ENCODE data around the gene CHTF8. TPM values are rescaled to one million over a fixed set of nuclear protein-coding genes. Genes with fewer than 3 reads are reported as not detected.
A peak's percentile ranks its signal among the peaks of the same experiment; 100 is the strongest.

Gene CHTF8
- total RNA-seq, 4 donors from 2014 or later = 95.8 to 124 (median 104) TPM

DNA sequence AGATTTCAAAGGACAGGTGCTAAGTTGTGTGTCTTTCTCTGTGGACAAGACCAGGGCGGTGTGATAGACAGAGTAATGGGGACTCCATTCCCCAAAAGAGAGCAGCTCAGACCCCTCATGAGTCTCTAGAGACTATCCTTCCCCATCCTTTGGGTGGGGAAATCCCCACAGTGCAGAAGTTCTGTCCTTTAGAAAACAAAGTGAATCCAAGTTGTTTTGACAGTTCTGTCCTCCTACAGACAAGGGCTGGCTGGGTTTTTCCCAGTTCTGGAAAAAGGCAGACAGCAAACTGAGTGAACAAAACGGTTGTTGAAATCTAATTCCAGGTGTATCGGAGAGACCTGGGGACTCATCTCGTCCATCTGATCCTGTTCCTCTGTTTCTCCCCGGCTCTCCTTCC, 37.9 kb downstream of the CHTF8 start:
- peak overlapping the region; percentile 78 to 87 (median 84) for H3K27ac ChIP-seq
- intact Hi-C loops (cut with DNase I) = no loop called here
- TF ChIP-seq CTCF (IDR thresholded peaks at IDR 0.05) (no peak), POLR2A (IDR thresholded peaks at IDR 0.05) (no peak)
- H3K4me3 ChIP-seq (replicated peaks in 1 of 3) = no peak overlapping the region
- no peaks in the 10 kb centered on the region for H3K36me3 ChIP-seq
- H3K27me3 ChIP-seq = no peaks in the 10 kb centered on the region
- DNase-seq = peak in 1 of 2 donors; percentile 35
- peaks cover 21 to 39% of the 10 kb centered on the region in 2 donors for H3K4me1 ChIP-seq
- H3K9me3 ChIP-seq = no peaks in the 10 kb centered on the region
- 54 to 60% methylated on average over 5 of the region's 5 CpGs for WGBS, 2 donors

- intact Hi-C loops (cut with DNase I) = no loop called here
- 30 to 41% methylated on average over 3 of the region's 3 CpGs for WGBS, 2 donors
- Histone ChIP-seq H3K27me3 (no peaks in the 10 kb centered on the region), H3K4me3 (replicated peaks in 1 of 3) (no peak overlapping the region), H3K36me3 (no peaks in the 10 kb centered on the region), H3K9me3 (no peaks in the 10 kb centered on the region), H3K4me1 (peaks cover 23 to 40% of the 10 kb centered on the region in 2 donors), H3K27ac (peak overlapping the region; percentile 78 to 87 (median 84))
- peak; percentile 69 to 72 for DNase-seq
- TF ChIP-seq CTCF (IDR thresholded peaks at IDR 0.05) (no peak), POLR2A (IDR thresholded peaks at IDR 0.05) (peak in 1 of 2 donors; percentile 22)
Measured at GRCh38 chr16:69093974-69094373, 38.4 kb downstream of the CHTF8 start.

DNA sequence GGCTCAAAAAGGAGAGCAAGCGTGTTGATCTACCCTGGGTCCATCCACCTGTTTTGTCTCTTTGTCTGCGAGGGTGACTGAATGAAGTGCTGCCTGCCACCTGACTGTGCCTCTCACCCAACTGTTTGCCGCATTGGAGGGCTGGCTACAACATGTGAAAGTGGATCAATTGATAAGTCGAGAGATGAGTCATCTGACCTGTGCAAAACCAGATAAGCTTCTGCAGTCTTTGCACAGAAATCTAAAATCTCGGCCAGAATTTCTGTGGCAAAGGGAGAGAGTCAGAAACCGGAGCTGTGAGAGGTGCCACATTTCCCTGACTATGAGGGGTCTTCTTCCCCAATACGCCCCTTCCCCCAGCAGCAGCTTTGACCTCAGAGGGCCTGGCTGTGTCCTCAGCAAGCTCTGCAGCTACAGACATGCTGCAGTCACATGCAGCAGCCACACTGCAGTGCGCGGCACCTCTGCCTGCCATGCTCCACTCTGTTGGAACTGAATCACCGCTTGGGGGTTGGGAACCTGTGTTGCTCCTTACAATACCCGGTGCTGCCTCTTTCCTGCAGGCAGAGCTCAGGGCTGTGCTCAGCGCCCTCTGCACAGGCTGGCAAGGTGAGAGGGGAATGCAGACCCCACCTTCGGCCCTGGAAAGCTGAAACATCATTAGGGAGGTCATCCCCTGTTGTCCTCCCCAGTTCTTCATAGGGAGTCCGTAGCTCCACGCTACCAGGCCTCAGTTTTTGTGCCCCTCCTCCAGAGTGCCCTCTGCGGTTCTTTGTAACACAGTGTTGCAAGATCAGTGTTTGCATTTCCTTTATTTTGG, 43.1 kb downstream of the CHTF8 start:
- no peaks in the 10 kb centered on the region for H3K36me3 ChIP-seq
- no peaks in the 10 kb centered on the region for H3K27me3 ChIP-seq
- 32 to 48% methylated on average over 12 to 16 of the region's 16 CpGs for WGBS, 2 donors
- TF ChIP-seq POLR2A (IDR thresholded peaks at IDR 0.05) = peak in 1 of 2 donors; percentile 23
- peak in 1 of 6 experiments; percentile 16 for TF ChIP-seq CTCF (IDR thresholded peaks at IDR 0.05)
- peak overlapping the region; percentile 62 to 98 (median 83) for H3K27ac ChIP-seq
- intact Hi-C loops (cut with DNase I) = no loop called here
- H3K9me3 ChIP-seq = no peaks in the 10 kb centered on the region
- H3K4me3 ChIP-seq (replicated peaks in 1 of 3) = no peak overlapping the region
- peaks cover 32 to 37% of the 10 kb centered on the region in 2 donors for H3K4me1 ChIP-seq
- peak; percentile 81 to 92 for DNase-seq

DNA sequence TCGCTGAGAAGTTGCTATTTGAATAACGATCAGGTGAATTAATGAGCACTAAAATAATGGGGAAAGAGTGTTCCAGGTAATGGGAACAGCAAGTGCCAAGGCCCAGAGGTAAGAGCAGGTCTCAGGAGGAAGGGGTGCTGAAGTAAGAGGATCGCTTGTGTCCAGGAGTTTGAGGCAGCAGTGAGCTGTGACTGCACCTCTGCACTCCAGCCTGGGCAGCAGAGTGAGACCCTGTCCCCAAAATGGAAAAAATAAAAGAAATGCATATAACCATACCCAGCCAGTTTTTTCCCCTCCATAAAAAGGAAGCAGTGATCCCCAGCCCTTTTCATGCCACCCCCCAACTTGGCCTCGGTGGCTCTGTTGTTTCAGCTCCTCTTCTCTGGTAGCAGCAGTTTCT, 43.7 kb downstream of the CHTF8 start:
- H3K27ac ChIP-seq = peak overlapping the region; percentile 62 to 98 (median 83)
- TF ChIP-seq CTCF (IDR thresholded peaks at IDR 0.05) (no peak), POLR2A (IDR thresholded peaks at IDR 0.05) (no peak)
- no peaks in the 10 kb centered on the region for H3K36me3 ChIP-seq
- peaks cover 35 to 37% of the 10 kb centered on the region in 2 donors for H3K4me1 ChIP-seq
- H3K4me3 ChIP-seq (replicated peaks in 1 of 3) = no peak overlapping the region
- no peak for DNase-seq
- intact Hi-C loops (cut with DNase I) = no loop called here
- H3K27me3 ChIP-seq = no peaks in the 10 kb centered on the region
- H3K9me3 ChIP-seq = no peaks in the 10 kb centered on the region
- WGBS, 2 donors = 63 to 77% methylated on average over 4 of the region's 4 CpGs

DNA sequence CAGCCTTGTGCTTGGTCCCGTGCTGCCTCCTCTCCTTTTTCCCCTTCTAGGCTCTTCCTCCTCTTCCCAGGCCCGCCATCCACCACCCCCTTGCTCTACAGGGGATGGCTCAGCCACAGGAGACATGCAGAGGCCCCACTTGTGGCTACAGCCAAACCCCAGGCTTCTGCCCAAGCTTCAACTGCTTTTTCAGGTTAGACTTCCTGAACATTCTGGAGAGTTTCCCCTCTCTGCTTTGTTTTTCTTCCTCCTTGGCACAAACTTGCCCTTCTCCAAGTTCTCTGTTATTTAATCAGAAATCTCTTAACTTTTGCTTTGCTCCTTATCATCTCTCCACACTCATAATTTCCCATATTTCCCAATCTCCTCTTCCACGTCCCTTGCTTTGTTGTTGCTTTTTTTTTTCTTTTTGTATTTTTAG, 45.2 kb downstream of the CHTF8 start:
- Histone ChIP-seq H3K27me3 (no peaks in the 10 kb centered on the region), H3K4me1 (peaks cover 41% of the 10 kb centered on the region in 2 donors), H3K4me3 (replicated peaks in 1 of 3) (no peak overlapping the region), H3K27ac (peak overlapping the region; percentile 52 to 98 (median 83)), H3K36me3 (no peaks in the 10 kb centered on the region), H3K9me3 (no peaks in the 10 kb centered on the region)
- intact Hi-C loops (cut with DNase I) = no loop called here
- peak; percentile 54 to 58 for DNase-seq
- 33 to 34% methylated on average over 3 of the region's 3 CpGs for WGBS, 2 donors
- TF ChIP-seq POLR2A (IDR thresholded peaks at IDR 0.05) = no peak
- TF ChIP-seq CTCF (IDR thresholded peaks at IDR 0.05) = no peak

Measured in thyroid gland (tissue), 4 donors.